SK-N-SH (cell line): ENCODE data around the gene PPIF. TPM values are rescaled to one million over a fixed set of nuclear protein-coding genes. Genes with fewer than 3 reads are reported as not detected.

Experiments used
- CTCF ChIA-PET: fragments of 300-600, 350-600 bp; formaldehyde crosslinking; extraction: SDS; loops from one replicate; lab custom pipeline; 2021; lab: Yijun Ruan, JAX
- POLR2A ChIA-PET: fragments of 350-600 bp; sonication (Branson Sonifier 250); formaldehyde crosslinking; extraction: SDS; loops from one replicate; lab custom pipeline; 2020; ENCODE audit warnings: antibody characterized with exemption, inconsistent platforms; lab: Yijun Ruan, JAX
- DNase-seq: peaks from one replicate; pipeline ENCODE4 v3.0.0; 2012
- H2AFZ ChIP-seq: fragments of 200-600 bp; sonication (generic); 2 replicates; pipeline ENCODE4 v1.8.1; 2016; ENCODE audit warnings: antibody characterized with exemption, mild to moderate bottlenecking, low read depth
- H3F3A ChIP-seq: fragments of 200-600 bp; sonication (generic); replicated peaks from 2 replicates; pipeline ENCODE3; 2016; ENCODE audit warnings: antibody characterized with exemption, mild to moderate bottlenecking; ENCODE audit not compliant: insufficient read depth
- H3K27ac ChIP-seq, 2 experiments: fragments of 200-500 bp in 1 of 2; fragments of 200-600 bp in 1 of 2; sonication (Bioruptor generic) in 1 of 2; sonication (generic), shearing (Covaris generic) in 1 of 2; 2 replicates each; pipeline versions ENCODE4 v1.5.1 to v1.6.1; 2014 to 2016; ENCODE audit warnings: low read depth in 2 of 2, inconsistent platforms in 1 of 2, low read length in 1 of 2, mild to moderate bottlenecking in 1 of 2, mixed read lengths in 1 of 2
- H3K27me3 ChIP-seq: fragments of 200-600 bp; sonication (generic), shearing (Covaris generic); 2 replicates; pipeline ENCODE4 v1.6.1; 2016; ENCODE audit warnings: mixed run types; ENCODE audit not compliant: insufficient read depth
- H3K36me3 ChIP-seq, 2 experiments: fragments of 200-500 bp in 1 of 2; fragments of 200-600 bp in 1 of 2; sonication (Bioruptor generic) in 1 of 2; sonication (generic) in 1 of 2; replicated peaks in 1 of 2; 2 replicates each; pipeline versions ENCODE3 to v1.5.1; 2014 to 2016; ENCODE audit warnings: low read length in 1 of 2, mild to moderate bottlenecking in 1 of 2; ENCODE audit not compliant: insufficient read depth in 2 of 2, control insufficient read depth in 1 of 2
- H3K4me1 ChIP-seq, 2 experiments: fragments of 200-500 bp in 1 of 2; fragments of 200-600 bp in 1 of 2; sonication (Bioruptor generic) in 1 of 2; sonication (generic), shearing (Covaris generic) in 1 of 2; 2 replicates each; pipeline versions ENCODE4 v1.5.1 to v1.6.1; 2014 to 2016; ENCODE audit warnings: low read depth in 1 of 2, low read length in 1 of 2, mixed run types in 1 of 2; ENCODE audit not compliant: insufficient read depth in 2 of 2, control insufficient read depth in 1 of 2
- H3K4me2 ChIP-seq: fragments of 200-600 bp; sonication (generic), shearing (Covaris generic); 2 replicates; pipeline ENCODE4 v1.6.1; 2017; ENCODE audit warnings: mixed run types
- H3K4me3 ChIP-seq, 2 experiments: fragments of 200-500 bp in 1 of 2; fragments of 200-600 bp in 1 of 2; sonication (Bioruptor generic) in 1 of 2; sonication (generic), shearing (Covaris generic) in 1 of 2; 2 replicates each; pipeline versions ENCODE4 v1.5.1 to v1.8.1; 2014 to 2016; ENCODE audit warnings: low read depth in 2 of 2, inconsistent platforms in 1 of 2, low read length in 1 of 2, mild to moderate bottlenecking in 1 of 2, mixed read lengths in 1 of 2, moderate library complexity in 1 of 2
- H3K79me2 ChIP-seq: fragments of 200-600 bp; sonication (generic); 2 replicates; pipeline ENCODE4 v1.8.1; 2017; ENCODE audit warnings: mild to moderate bottlenecking; ENCODE audit not compliant: insufficient read depth
- H3K9ac ChIP-seq: fragments of 200-600 bp; sonication (generic); 2 replicates; pipeline ENCODE4 v1.6.1; 2017; ENCODE audit warnings: mixed run types
- H3K9me2 ChIP-seq: fragments of 200-600 bp; sonication (generic); 2 replicates; pipeline ENCODE4 v1.6.1; 2017; ENCODE audit warnings: mixed run types
- H3K9me3 ChIP-seq: fragments of 200-600 bp; sonication (generic); 2 replicates; pipeline ENCODE4 v1.6.1; 2017; ENCODE audit warnings: mixed run types, mild to moderate bottlenecking, moderate library complexity
- H4K20me1 ChIP-seq: fragments of 200-600 bp; sonication (generic); 2 replicates; pipeline ENCODE4 v1.6.1; 2017; ENCODE audit warnings: mild to moderate bottlenecking, mixed run types; ENCODE audit not compliant: insufficient read depth
- CHD2 ChIP-seq: fragments of 150-350 bp; IDR thresholded peaks from 2 replicates; pipeline ENCODE4 v1.6.1; 2018; ENCODE audit warnings: low read length; ENCODE audit not compliant: partially characterized antibody
- CTCF ChIP-seq: fragments of 200-600 bp; sonication (generic); IDR thresholded peaks from 2 replicates; pipeline ENCODE4 v1.6.1; 2017; ENCODE audit warnings: antibody characterized with exemption, mild to moderate bottlenecking, moderate library complexity
- ELF1 ChIP-seq: IDR thresholded peaks from 2 replicates; pipeline ENCODE4 v1.4.0; 2012
- EP300 ChIP-seq, 2 experiments: IDR thresholded peaks; 2 replicates each; pipeline versions ENCODE4 v1.4.0 to v1.6.1; 2012; ENCODE audit warnings: borderline replicate concordance in 1 of 2, low read depth in 1 of 2, low read length in 1 of 2
- EZH2phosphoT487 ChIP-seq: fragments of 200-600 bp; sonication (generic); IDR thresholded peaks from 2 replicates; pipeline ENCODE4 v1.6.1; 2017; ENCODE audit warnings: low read depth, mixed run types, mild to moderate bottlenecking, antibody characterized with exemption, moderate library complexity, borderline replicate concordance
- FOSL2 ChIP-seq: IDR thresholded peaks from 2 replicates; pipeline ENCODE4 v1.4.0; 2012; ENCODE audit warnings: low read depth, mild to moderate bottlenecking, moderate library complexity, borderline replicate concordance
- FOXM1 ChIP-seq: IDR thresholded peaks from 2 replicates; pipeline ENCODE4 v1.4.0; 2012; ENCODE audit warnings: low read depth, mild to moderate bottlenecking
- GATA2 ChIP-seq: sonication (generic); formaldehyde crosslinking; IDR thresholded peaks from 2 replicates; pipeline ENCODE4 v1.5.0; 2020; ENCODE audit warnings: mild to moderate bottlenecking, missing genetic modification reagents
- IRF3 ChIP-seq: fragments of 150-350 bp; IDR thresholded peaks from 2 replicates; pipeline ENCODE4 v1.6.1; 2016; ENCODE audit warnings: mild to moderate bottlenecking, low read depth, low read length
- JUND ChIP-seq: IDR thresholded peaks from 2 replicates; pipeline ENCODE4 v1.4.0; 2012
- MEF2A ChIP-seq: IDR thresholded peaks from 2 replicates; pipeline ENCODE4 v1.4.0; 2012; ENCODE audit warnings: low read depth, borderline replicate concordance
- NFIC ChIP-seq: IDR thresholded peaks from 2 replicates; pipeline ENCODE4 v1.4.0; 2012; ENCODE audit warnings: borderline replicate concordance
- NRF1 ChIP-seq: IDR thresholded peaks from 2 replicates; pipeline ENCODE4 v1.6.1; 2012; ENCODE audit warnings: low read depth, mild to moderate bottlenecking, low read length
- PBX3 ChIP-seq: IDR thresholded peaks from 2 replicates; pipeline ENCODE4; 2012
- POLR2AphosphoS5 ChIP-seq: IDR thresholded peaks from 2 replicates; pipeline ENCODE4 v1.6.1; 2012; ENCODE audit warnings: low read depth, low read length
- REST ChIP-seq: IDR thresholded peaks from 2 replicates; pipeline ENCODE4 v1.6.1; 2012; ENCODE audit warnings: mild to moderate bottlenecking, low read depth, low read length, moderate library complexity
- RFX5 ChIP-seq: IDR thresholded peaks from 2 replicates; pipeline ENCODE4 v1.6.1; 2012; ENCODE audit warnings: mild to moderate bottlenecking, improper control_type of control experiment, low read length
- RXRA ChIP-seq: IDR thresholded peaks from 2 replicates; pipeline ENCODE4 v1.4.0; 2012; ENCODE audit warnings: low read depth, mild to moderate bottlenecking, borderline replicate concordance
- SMC3 ChIP-seq: IDR thresholded peaks from 2 replicates; pipeline ENCODE4 v1.6.1; 2012; ENCODE audit warnings: low read depth, low read length, improper control_type of control experiment
- TAF1 ChIP-seq: IDR thresholded peaks from 2 replicates; pipeline ENCODE4 v1.6.1; 2012; ENCODE audit warnings: low read depth, mild to moderate bottlenecking, low read length, moderate library complexity, borderline replicate concordance
- TEAD4 ChIP-seq: IDR thresholded peaks from 2 replicates; pipeline ENCODE4 v1.4.0; 2012; ENCODE audit warnings: mild to moderate bottlenecking, borderline replicate concordance; ENCODE audit not compliant: insufficient read depth
- USF1 ChIP-seq: IDR thresholded peaks from 2 replicates; pipeline ENCODE4 v1.4.0; 2012; ENCODE audit warnings: low read depth, borderline replicate concordance
- ZBTB33 ChIP-seq: IDR thresholded peaks from 2 replicates; pipeline ENCODE4 v1.4.0; 2012; ENCODE audit warnings: low read depth, borderline replicate concordance
- WGBS: methylation state at CpG from one replicate; pipeline ENCODE4 v1.1.6; 2017; ENCODE audit warnings: low lambda C conversion rate; 5-methylcytosine and 5-hydroxymethylcytosine counted together
- polyA plus RNA-seq, 3 experiments: library from polyadenylated mRNA; depleted of rRNA; stranded (reverse); fragments of >200 nt; gene quantifications; 2 replicates each; pipeline ENCODE4 v1.2.3, GENCODE V29; 2012

The PPIF gene
- polyA plus RNA-seq, 1 of the 3 experiments (the other 2 are of a cell fraction) = 85.9 TPM

GRCh38 chr10:79333513-79333912, 13.8 kb upstream of the PPIF start:
- no peaks in the 10 kb centered on the region for H3K9me3 ChIP-seq
- H3K36me3 ChIP-seq = no peaks in the 10 kb centered on the region
- H3F3A ChIP-seq = peaks cover 7% of the 10 kb centered on the region
- WGBS = 41% methylated on average over 2 of the region's 2 CpGs
- no peaks in the 10 kb centered on the region for H3K27me3 ChIP-seq
- H2AFZ ChIP-seq = no peak overlapping the region
- CTCF ChIA-PET = interaction anchor here (1.3 to 1.8 kb wide), 2 partner anchors 9 to 13 kb away, joined by 3 to 11 read pairs; partner anchors contain the start of gene PPIF
- POLR2A ChIA-PET = no interaction called here
- H4K20me1 ChIP-seq = no peaks in the 10 kb centered on the region
- H3K9ac ChIP-seq = peak overlapping the region; percentile 42
- no peaks in the 10 kb centered on the region for H3K79me2 ChIP-seq
- H3K9me2 ChIP-seq = no peaks in the 10 kb centered on the region
- peaks cover 0 to 9% of the 10 kb centered on the region in 2 experiments; a peak in 2 of 4 replicates for H3K4me1 ChIP-seq
- H3K4me2 ChIP-seq = no peak overlapping the region
- peak overlapping the region in 1 of 2 experiments; percentile 86; a peak in 2 of 4 replicates for H3K27ac ChIP-seq
- H3K4me3 ChIP-seq = no peak overlapping the region
- no peak for DNase-seq
- TF ChIP-seq RXRA = no peak
- no peak for TF ChIP-seq TAF1
- TF ChIP-seq IRF3 = no peak
- TF ChIP-seq EZH2phosphoT487 = no peak
- TF ChIP-seq MEF2A = peak; percentile 58; the same call in 1 of the 2 replicates
- no peak for TF ChIP-seq SMC3
- TF ChIP-seq CTCF = no peak
- peak; percentile 32 for TF ChIP-seq PBX3
- peak; percentile 9; the same call in 1 of the 2 replicates for TF ChIP-seq NFIC
- peak; percentile 79 for TF ChIP-seq JUND
- TF ChIP-seq USF1 = no peak
- TF ChIP-seq ELF1 = no peak
- peak; percentile 71; the same call in 1 of the 2 replicates for TF ChIP-seq TEAD4
- no peak for TF ChIP-seq REST
- peak in 1 of 2 experiments; percentile 84; a peak in 2 of 4 replicates for TF ChIP-seq EP300 (IDR thresholded peaks at IDR 0.05; ENCODE audit: borderline replicate concordance in 1 of 2, low read depth in 1 of 2, low read length in 1 of 2)
- no peak for TF ChIP-seq GATA2 (CRISPR knock-in tag)
- no peak; the same call in 1 of the 2 replicates for TF ChIP-seq POLR2AphosphoS5
- no peak for TF ChIP-seq NRF1
- TF ChIP-seq FOXM1 = 0 out of 2 replicates have a peak, but pooled peaks have one; percentile 43
- no peak for TF ChIP-seq RFX5
- no peak for TF ChIP-seq ZBTB33
- TF ChIP-seq FOSL2 = peak; percentile 85
- no peak for TF ChIP-seq CHD2
